GM23248 (cell line): Measurements from ENCODE around the gene CTNNA3. TPM values are rescaled to one million over a fixed set of nuclear protein-coding genes. Genes with fewer than 3 reads are reported as not detected.

ENCODE experiments used
- DNase-seq: peaks from one replicate; pipeline ENCODE4 v3.0.0-alpha.2; 2015
- H2AFZ ChIP-seq: fragments of 200-600 bp; sonication (generic); 2 replicates; pipeline ENCODE4 v1.6.1; 2016; ENCODE audit warnings: antibody characterized with exemption
- H3F3A ChIP-seq: fragments of 200-600 bp; sonication (generic); 2 replicates; pipeline ENCODE4 v1.6.1; 2016; ENCODE audit warnings: mild to moderate bottlenecking, antibody characterized with exemption, mixed run types; ENCODE audit not compliant: insufficient read depth
- H3K27ac ChIP-seq: fragments of 200-600 bp; sonication (generic); 2 replicates; pipeline ENCODE4 v1.5.1; 2016; ENCODE audit warnings: mild to moderate bottlenecking
- H3K27me3 ChIP-seq: fragments of 200-600 bp; sonication (generic); replicated peaks from 2 replicates; pipeline ENCODE4 v1.6.1; 2016; ENCODE audit warnings: mild to moderate bottlenecking; ENCODE audit not compliant: insufficient read depth
- H3K36me3 ChIP-seq: fragments of 200-600 bp; sonication (generic); 2 replicates; pipeline ENCODE4 v1.6.1; 2016; ENCODE audit warnings: low read depth, mild to moderate bottlenecking
- H3K4me1 ChIP-seq: fragments of 200-600 bp; sonication (generic); 2 replicates; pipeline ENCODE4 v1.6.1; 2016; ENCODE audit warnings: mild to moderate bottlenecking; ENCODE audit not compliant: insufficient read depth
- H3K4me2 ChIP-seq: fragments of 200-600 bp; sonication (generic); one replicate; pipeline ENCODE4 v1.6.1; 2016; ENCODE audit warnings: mild to moderate bottlenecking; ENCODE audit not compliant: unreplicated experiment
- H3K4me3 ChIP-seq: fragments of 200-600 bp; sonication (generic); 2 replicates; pipeline ENCODE4 v1.5.1; 2016; ENCODE audit warnings: mild to moderate bottlenecking
- H3K79me2 ChIP-seq: fragments of 200-600 bp; sonication (generic); 2 replicates; pipeline ENCODE4 v1.6.1; 2016; ENCODE audit warnings: mild to moderate bottlenecking; ENCODE audit not compliant: insufficient read depth
- H3K9ac ChIP-seq: fragments of 200-600 bp; sonication (generic); 2 replicates; pipeline ENCODE4 v1.6.1; 2016; ENCODE audit warnings: mild to moderate bottlenecking
- H3K9me2 ChIP-seq: fragments of 200-600 bp; sonication (generic); 2 replicates; pipeline ENCODE4 v1.6.1; 2016; ENCODE audit warnings: mixed run types, mild to moderate bottlenecking, moderate library complexity; ENCODE audit not compliant: insufficient read depth
- H3K9me3 ChIP-seq: fragments of 200-600 bp; sonication (generic); one replicate; pipeline ENCODE4 v1.6.1; 2017; ENCODE audit warnings: low read depth
- H4K20me1 ChIP-seq: fragments of 200-600 bp; sonication (generic); 2 replicates; pipeline ENCODE4 v1.6.0; 2016; ENCODE audit not compliant: insufficient read depth
- EZH2 ChIP-seq: fragments of 200-600 bp; sonication (generic); IDR thresholded peaks from 2 replicates; pipeline ENCODE4 v1.6.1; 2018; ENCODE audit warnings: antibody characterized with exemption, mild to moderate bottlenecking; ENCODE audit not compliant: insufficient read depth, poor library complexity, severe bottlenecking
- EZH2phosphoT487 ChIP-seq: fragments of 200-600 bp; sonication (generic); IDR thresholded peaks from 2 replicates; pipeline ENCODE4 v1.6.1; 2018; ENCODE audit warnings: antibody characterized with exemption, moderate library complexity, mild to moderate bottlenecking, low read depth; ENCODE audit not compliant: insufficient read depth
- WGBS, 2 experiments: methylation state at CpG; one replicate each; pipeline ENCODE4 v1.1.6; 2015 to 2017; ENCODE audit warnings: low lambda C conversion rate in 2 of 2, low coverage in 1 of 2; ENCODE audit errors: missing lambda C conversion rate in 2 of 2; 5-methylcytosine and 5-hydroxymethylcytosine counted together
- in situ Hi-C: fragments of 300-500 bp; cut with MboI; formaldehyde crosslinking; loops from 2 replicates; pipeline ENCODE4 v1.15.0; 2020
- polyA plus RNA-seq: library from polyadenylated mRNA; unstranded; fragments of >200 nt; fragmentation: Nextera tagmentation; extraction: Ambion mirVana; gene quantifications from 2 replicates; pipeline ENCODE4 v1.2.1, GENCODE V29; 2016
- total RNA-seq: library from RNA; depleted of rRNA; stranded (reverse); fragments of >200 nt; shearing (Covaris generic); gene quantifications from 2 replicates; pipeline ENCODE4 v1.2.3, GENCODE V29; 2014

Gene CTNNA3
- total and polyA plus RNA-seq, 2 experiments from 2014 or later = not detected

- Histone ChIP-seq H3K4me2 (peak overlapping the region; percentile 70), H3K9me2 (no peaks in the 10 kb centered on the region), H3K36me3 (no peaks in the 10 kb centered on the region), H3K9ac (no peak overlapping the region), H2AFZ (no peak overlapping the region), H3K27ac (no peak overlapping the region), H3F3A (peaks cover 36% of the 10 kb centered on the region), H4K20me1 (no peaks in the 10 kb centered on the region), H3K79me2 (no peaks in the 10 kb centered on the region), H3K9me3 (no peaks in the 10 kb centered on the region), H3K4me3 (no peak overlapping the region), H3K4me1 (peaks cover 62% of the 10 kb centered on the region), H3K27me3 (no peaks in the 10 kb centered on the region)
- peak; percentile 34 for DNase-seq
- WGBS, 2 experiments = 6 to 19% methylated on average over 1 of the region's 1 CpG
- in situ Hi-C loops = no loop called here
- TF ChIP-seq EZH2phosphoT487 = no peak
- TF ChIP-seq EZH2 = no peak
These were observed 88.5 kb downstream of the CTNNA3 start for GRCh38 chr10:67607472-67607871.

GRCh38 chr10:67606572-67606971, 89.4 kb downstream of the CTNNA3 start:
- Histone ChIP-seq H3K27me3 (no peaks in the 10 kb centered on the region), H2AFZ (peak overlapping the region; percentile 50), H3K9me3 (no peaks in the 10 kb centered on the region), H3K4me2 (peak overlapping the region; percentile 70), H3K4me3 (peak overlapping the region; percentile 33), H3K9me2 (no peaks in the 10 kb centered on the region), H3K4me1 (peaks cover 71% of the 10 kb centered on the region), H3K36me3 (no peaks in the 10 kb centered on the region), H4K20me1 (no peaks in the 10 kb centered on the region), H3F3A (peaks cover 41% of the 10 kb centered on the region), H3K27ac (peak overlapping the region; percentile 54), H3K9ac (no peak overlapping the region), H3K79me2 (no peaks in the 10 kb centered on the region)
- DNase-seq = peak; percentile 89
- TF ChIP-seq EZH2phosphoT487 = no peak
- no peak for TF ChIP-seq EZH2
- 37 to 46% methylated on average over 3 of the region's 3 CpGs for WGBS, 2 experiments
- in situ Hi-C loops = no loop called here

DNA sequence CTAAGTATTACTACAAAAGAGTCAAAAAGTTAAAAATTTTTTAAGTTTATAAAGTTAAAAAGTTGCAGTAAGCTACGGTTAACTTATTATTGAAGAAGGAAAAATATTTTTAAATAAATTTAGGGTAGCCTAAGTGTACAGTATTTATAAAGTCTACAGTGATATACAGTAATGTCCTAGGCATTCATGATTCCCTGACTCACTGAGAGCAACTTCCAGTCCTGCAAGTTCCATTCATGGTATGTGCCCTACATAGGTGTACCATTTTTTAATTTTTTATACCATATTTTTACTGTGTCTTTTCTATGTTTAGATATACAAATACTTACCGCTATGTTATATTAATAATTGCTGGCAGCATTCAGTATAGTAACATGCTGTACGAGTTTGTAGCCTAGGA, 92.3 kb downstream of the CTNNA3 start:
- Histone ChIP-seq H3K4me1 (peaks cover 55% of the 10 kb centered on the region), H3K9ac (no peak overlapping the region), H3K4me3 (no peak overlapping the region), H3K9me2 (no peaks in the 10 kb centered on the region), H2AFZ (no peak overlapping the region), H3K27ac (no peak overlapping the region), H3K9me3 (no peaks in the 10 kb centered on the region), H3K27me3 (no peaks in the 10 kb centered on the region), H3F3A (peaks cover 29% of the 10 kb centered on the region), H3K4me2 (peak overlapping the region; percentile 1), H3K36me3 (no peaks in the 10 kb centered on the region), H3K79me2 (no peaks in the 10 kb centered on the region), H4K20me1 (no peaks in the 10 kb centered on the region)
- in situ Hi-C loops = no loop called here
- WGBS, 2 experiments = 46 to 48% methylated on average over 3 of the region's 3 CpGs
- DNase-seq = peak; percentile 27
- TF ChIP-seq EZH2phosphoT487 (no peak), EZH2 (no peak)

DNA sequence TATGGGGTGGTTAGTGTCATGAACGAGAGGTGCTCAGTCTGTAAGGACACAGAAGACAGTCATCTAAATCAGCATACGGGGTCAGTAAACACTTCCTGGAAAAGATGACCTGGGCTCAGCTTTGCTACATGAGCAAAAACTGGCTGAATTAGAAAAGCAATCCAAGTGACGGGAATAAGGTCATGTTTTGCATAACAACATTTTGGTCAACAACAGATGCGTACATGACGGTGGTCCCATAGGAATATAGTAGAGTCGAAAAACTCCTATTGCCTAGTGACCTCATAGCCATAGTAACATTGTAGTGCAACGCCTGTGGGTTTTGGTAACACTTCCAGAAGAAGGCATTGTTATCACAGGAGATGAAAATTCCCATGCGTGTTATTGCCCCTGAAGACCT, 92.9 kb downstream of the CTNNA3 start:
- WGBS, 2 experiments = 38 to 41% methylated on average over 8 of the region's 8 CpGs
- TF ChIP-seq EZH2phosphoT487 (no peak), EZH2 (no peak)
- no peaks in the 10 kb centered on the region for H3K36me3 ChIP-seq
- no peak overlapping the region for H3K9ac ChIP-seq
- H3K9me2 ChIP-seq = no peaks in the 10 kb centered on the region
- peak overlapping the region; percentile 1 for H3K4me2 ChIP-seq
- H2AFZ ChIP-seq = no peak overlapping the region
- H3K27ac ChIP-seq = no peak overlapping the region
- no peaks in the 10 kb centered on the region for H3K27me3 ChIP-seq
- in situ Hi-C loops = no loop called here
- peaks cover 29% of the 10 kb centered on the region for H3F3A ChIP-seq
- no peak overlapping the region for H3K4me3 ChIP-seq
- H3K4me1 ChIP-seq = peaks cover 52% of the 10 kb centered on the region
- no peaks in the 10 kb centered on the region for H4K20me1 ChIP-seq
- H3K79me2 ChIP-seq = no peaks in the 10 kb centered on the region
- H3K9me3 ChIP-seq = no peaks in the 10 kb centered on the region
- DNase-seq = peak; percentile 4
